Neural crest cell (in vitro differentiated cells): ENCODE measurements around the gene RNF111. TPM values are rescaled to one million over a fixed set of nuclear protein-coding genes. Genes with fewer than 3 reads are reported as not detected.

Experiments used
- DNase-seq: peaks from one replicate; pipeline ENCODE4 v3.0.0; 2021; ENCODE audit warnings: low read depth, mixed read lengths, low spot score
- H3K27ac Mint-ChIP-seq: one replicate; pipeline ENCODE4 v1.8.0; 2021; ENCODE audit warnings: mild to moderate bottlenecking, mixed read lengths; ENCODE audit not compliant: unreplicated experiment
- H3K27me3 Mint-ChIP-seq: 2 replicates; pipeline ENCODE4 v1.8.0; 2021; ENCODE audit warnings: low read depth, mild to moderate bottlenecking, mixed read lengths
- H3K36me3 Mint-ChIP-seq: 2 replicates; pipeline ENCODE4 v1.8.0; 2021; ENCODE audit warnings: low read depth, mild to moderate bottlenecking, mixed read lengths
- H3K4me1 Mint-ChIP-seq: 2 replicates; pipeline ENCODE4 v1.8.0; 2021; ENCODE audit warnings: mixed read lengths
- H3K4me3 Mint-ChIP-seq: one replicate; pipeline ENCODE4 v1.8.0; 2021; ENCODE audit warnings: mild to moderate bottlenecking, mixed read lengths
- H3K9me3 Mint-ChIP-seq: 2 replicates; pipeline ENCODE4 v1.8.0; 2021; ENCODE audit warnings: mixed read lengths
- CTCF ChIP-seq: fragments of 200-600 bp; sonication (generic); conservative IDR thresholded peaks from 2 replicates; pipeline ENCODE4 v1.5.0; 2021; ENCODE audit warnings: antibody characterized with exemption, mild to moderate bottlenecking
- long read RNA-seq: library from polyadenylated mRNA; unstranded; transcript quantifications from one replicate; pipeline ENCODE4 v2.0.0, GENCODE V29; 2020
- total RNA-seq: library from RNA; stranded (reverse); gene quantifications from 2 replicates; pipeline ENCODE4 v1.2.1, GENCODE V29; 2021

The RNF111 gene
- total RNA-seq: 37.4 and 37.7 TPM in 2 replicates
- long read RNA-seq, partial matches to known transcripts: 4 of 13 reads
- long read RNA-seq, other reads (novel, unspliced or antisense): 8 of 13 reads

- Mint-ChIP-seq H3K4me3 (peak within 1 kb of the TSS; percentile 98), H3K36me3 (peaks cover 7% of the 10 kb centered on the region), H3K27me3 (peaks cover 33% of the 10 kb centered on the region), H3K27ac (peak within 1 kb of the TSS; percentile 87), H3K9me3 (no peaks in the 10 kb centered on the region), H3K4me1 (peaks cover 33% of the 10 kb centered on the region)
- no peak for TF ChIP-seq CTCF
- DNase-seq: peak; percentile 76
These were observed at the start of gene RNF111 for GRCh38 chr15:58987491-58988005. Gene RNF111, plus strand, starts transcription at chr15:58987663. Its CDS starts 43,160 bp downstream, at chr15:59030823.

- no peak overlapping the region for H3K27ac Mint-ChIP-seq
These were observed 40.3 kb upstream of the RNF111 start for GRCh38 chr15:58947179-58947578.

GRCh38 chr15:58951388-58952007 lies 36.0 kb upstream of the RNF111 start:
- no peaks in the 10 kb centered on the region for H3K36me3 Mint-ChIP-seq
- H3K27me3 Mint-ChIP-seq: no peaks in the 10 kb centered on the region
- no peak overlapping the region for H3K27ac Mint-ChIP-seq

More at GRCh38 chr15:58947179-58947578, 40.3 kb upstream of the RNF111 start:
- no peak for TF ChIP-seq CTCF
- Mint-ChIP-seq H3K9me3 (no peaks in the 10 kb centered on the region), H3K27me3 (no peaks in the 10 kb centered on the region), H3K4me3 (no peak overlapping the region), H3K4me1 (no peaks in the 10 kb centered on the region), H3K36me3 (no peaks in the 10 kb centered on the region)
- no peak for DNase-seq

GRCh38 chr15:58952751-58953150 lies 34.7 kb upstream of the RNF111 start:
- DNase-seq: no peak
- no peaks in the 10 kb centered on the region for H3K27me3 Mint-ChIP-seq

More at GRCh38 chr15:58951388-58952007, 36.0 kb upstream of the RNF111 start:
- H3K4me3 Mint-ChIP-seq: no peak overlapping the region
- no peak for TF ChIP-seq CTCF
- no peaks in the 10 kb centered on the region for H3K4me1 Mint-ChIP-seq
- no peaks in the 10 kb centered on the region for H3K9me3 Mint-ChIP-seq
- no peak for DNase-seq

More at GRCh38 chr15:58952751-58953150, 34.7 kb upstream of the RNF111 start:
- Mint-ChIP-seq H3K9me3 (no peaks in the 10 kb centered on the region), H3K4me3 (no peak overlapping the region), H3K27ac (no peak overlapping the region), H3K36me3 (no peaks in the 10 kb centered on the region), H3K4me1 (no peaks in the 10 kb centered on the region)
- no peak for TF ChIP-seq CTCF
